ENCODE measurements around the gene GOLIM4. TPM values are rescaled to one million over a fixed set of nuclear protein-coding genes. Genes with fewer than 3 reads are reported as not detected.
A peak's percentile ranks its signal among the peaks of the same experiment; 100 is the strongest.

The GOLIM4 gene
- total and polyA plus RNA-seq, 2 donors = 32.4 to 60.2 TPM

- 72% methylated on average over 3 of the region's 3 CpGs for WGBS
- no peaks in the 10 kb centered on the region for H3K36me3 ChIP-seq (ENCODE audit: insufficient read depth)
- no peak for DNase-seq (ENCODE audit: extremely low spot score)
- no peak overlapping the region for H3K4me3 ChIP-seq (ENCODE audit: low read depth, low read length)
- no peaks in the 10 kb centered on the region for H3K4me1 ChIP-seq (ENCODE audit: insufficient read depth)
- H3K27ac ChIP-seq (ENCODE audit: low read depth) = no peak overlapping the region
Observed at GRCh38 chr3:168117059-168117458, 21.3 kb upstream of the GOLIM4 start.

GRCh38 chr3:168116279-168116678 is 20.6 kb upstream of the GOLIM4 start:
- Histone ChIP-seq H3K36me3 (ENCODE audit: insufficient read depth) (no peaks in the 10 kb centered on the region), H3K4me3 (ENCODE audit: low read depth, low read length) (no peak overlapping the region), H3K27ac (ENCODE audit: low read depth) (no peak overlapping the region), H3K4me1 (ENCODE audit: insufficient read depth) (no peaks in the 10 kb centered on the region)
- no peak for DNase-seq (ENCODE audit: extremely low spot score)
- WGBS = 43% methylated on average over 4 of the region's 4 CpGs

GRCh38 chr3:168113848-168114247 is 18.1 kb upstream of the GOLIM4 start:
- no peak overlapping the region for H3K4me3 ChIP-seq (ENCODE audit: low read depth, low read length)
- DNase-seq (ENCODE audit: extremely low spot score) = no peak
- no peaks in the 10 kb centered on the region for H3K4me1 ChIP-seq (ENCODE audit: insufficient read depth)
- no peaks in the 10 kb centered on the region for H3K36me3 ChIP-seq (ENCODE audit: insufficient read depth)
- 88% methylated on average over 1 of the region's 1 CpG for WGBS
- no peak overlapping the region for H3K27ac ChIP-seq (ENCODE audit: low read depth)

- no peaks in the 10 kb centered on the region for H3K4me1 ChIP-seq (ENCODE audit: insufficient read depth)
- no peak overlapping the region for H3K27ac ChIP-seq (ENCODE audit: low read depth)
- no peak for DNase-seq (ENCODE audit: extremely low spot score)
- H3K4me3 ChIP-seq (ENCODE audit: low read depth, low read length) = no peak overlapping the region
- no peaks in the 10 kb centered on the region for H3K36me3 ChIP-seq (ENCODE audit: insufficient read depth)
- WGBS = 61% methylated on average over 3 of the region's 3 CpGs
Observed at GRCh38 chr3:168112894-168113293, 17.2 kb upstream of the GOLIM4 start.

- Histone ChIP-seq H3K4me3 (ENCODE audit: low read depth, low read length) (no peak overlapping the region), H3K4me1 (ENCODE audit: insufficient read depth) (no peaks in the 10 kb centered on the region), H3K27ac (ENCODE audit: low read depth) (no peak overlapping the region), H3K36me3 (ENCODE audit: insufficient read depth) (no peaks in the 10 kb centered on the region)
- no peak for DNase-seq (ENCODE audit: extremely low spot score)
Observed at GRCh38 chr3:168104361-168104760, 8.6 kb upstream of the GOLIM4 start.

- WGBS = 77% methylated on average over 4 of the region's 4 CpGs
Observed at GRCh38 chr3:168102735-168103410, 7.1 kb upstream of the GOLIM4 start.

GRCh38 chr3:168100777-168101492 is 5.2 kb upstream of the GOLIM4 start:
- Histone ChIP-seq H3K4me1 (ENCODE audit: insufficient read depth) (no peaks in the 10 kb centered on the region), H3K4me3 (ENCODE audit: low read depth, low read length) (no peak overlapping the region), H3K36me3 (ENCODE audit: insufficient read depth) (no peaks in the 10 kb centered on the region), H3K27ac (ENCODE audit: low read depth) (no peak overlapping the region)
- 82% methylated on average over 3 of the region's 3 CpGs for WGBS
- DNase-seq (ENCODE audit: extremely low spot score) = no peak

More at GRCh38 chr3:168102735-168103410, 7.1 kb upstream of the GOLIM4 start:
- no peak overlapping the region for H3K27ac ChIP-seq (ENCODE audit: low read depth)
- no peak overlapping the region for H3K4me3 ChIP-seq (ENCODE audit: low read depth, low read length)
- no peaks in the 10 kb centered on the region for H3K4me1 ChIP-seq (ENCODE audit: insufficient read depth)
- DNase-seq (ENCODE audit: extremely low spot score) = no peak
- H3K36me3 ChIP-seq (ENCODE audit: insufficient read depth) = no peaks in the 10 kb centered on the region

GRCh38 chr3:168097381-168097780 is 1.7 kb upstream of the GOLIM4 start:
- H3K27ac ChIP-seq (ENCODE audit: low read depth) = no peak overlapping the region
- H3K4me1 ChIP-seq (ENCODE audit: insufficient read depth) = no peaks in the 10 kb centered on the region
- no peak overlapping the region for H3K4me3 ChIP-seq (ENCODE audit: low read depth, low read length)
- no peaks in the 10 kb centered on the region for H3K36me3 ChIP-seq (ENCODE audit: insufficient read depth)
- no peak for DNase-seq (ENCODE audit: extremely low spot score)

GRCh38 chr3:168096210-168096652 is 507 bp upstream of the GOLIM4 start:
- DNase-seq (ENCODE audit: extremely low spot score) = peak; percentile 65
- peaks cover 2% of the 10 kb centered on the region for H3K4me1 ChIP-seq (ENCODE audit: insufficient read depth)
- H3K27ac ChIP-seq (ENCODE audit: low read depth) = no peak overlapping the region
- 0% methylated on average over 17 of the region's 17 CpGs for WGBS
- H3K4me3 ChIP-seq (ENCODE audit: low read depth, low read length) = peak overlapping the region; percentile 85
- H3K36me3 ChIP-seq (ENCODE audit: insufficient read depth) = no peaks in the 10 kb centered on the region

- Histone ChIP-seq H3K36me3 (ENCODE audit: insufficient read depth) (no peaks in the 10 kb centered on the region), H3K4me1 (ENCODE audit: insufficient read depth) (peaks cover 2% of the 10 kb centered on the region), H3K27ac (ENCODE audit: low read depth) (peak overlapping the region; percentile 92), H3K4me3 (ENCODE audit: low read depth, low read length) (peak overlapping the region; percentile 85)
- under 1% methylated on average over 70 of the region's 70 CpGs for WGBS
- DNase-seq (ENCODE audit: extremely low spot score) = no peak
Observed at GRCh38 chr3:168094877-168095610, 680 bp downstream of the GOLIM4 start.

- Histone ChIP-seq H3K4me3 (ENCODE audit: low read depth, low read length) (peak overlapping the region; percentile 85), H3K4me1 (ENCODE audit: insufficient read depth) (peaks cover 2% of the 10 kb centered on the region), H3K36me3 (ENCODE audit: insufficient read depth) (no peaks in the 10 kb centered on the region), H3K27ac (ENCODE audit: low read depth) (peak overlapping the region; percentile 92)
- no peak for DNase-seq (ENCODE audit: extremely low spot score)
- WGBS = 1% methylated on average over 9 of the region's 9 CpGs
Observed at GRCh38 chr3:168094580-168094876, 1.2 kb downstream of the GOLIM4 start.

- 32% methylated on average over 3 of the region's 3 CpGs for WGBS
- peaks cover 2% of the 10 kb centered on the region for H3K4me1 ChIP-seq (ENCODE audit: insufficient read depth)
- no peak overlapping the region for H3K27ac ChIP-seq (ENCODE audit: low read depth)
Observed at GRCh38 chr3:168093790-168094189, 1.9 kb downstream of the GOLIM4 start.

GRCh38 chr3:168093229-168093628 is 2.5 kb downstream of the GOLIM4 start:
- WGBS = 44% methylated on average over 2 of the region's 2 CpGs

More at GRCh38 chr3:168093790-168094189, 1.9 kb downstream of the GOLIM4 start:
- H3K36me3 ChIP-seq (ENCODE audit: insufficient read depth) = no peaks in the 10 kb centered on the region
- no peak for DNase-seq (ENCODE audit: extremely low spot score)
- H3K4me3 ChIP-seq (ENCODE audit: low read depth, low read length) = no peak overlapping the region

GRCh38 chr3:168091941-168092340 is 3.8 kb downstream of the GOLIM4 start:
- H3K4me1 ChIP-seq (ENCODE audit: insufficient read depth) = peaks cover 2% of the 10 kb centered on the region

More at GRCh38 chr3:168093229-168093628, 2.5 kb downstream of the GOLIM4 start:
- H3K4me3 ChIP-seq (ENCODE audit: low read depth, low read length) = no peak overlapping the region
- peaks cover 2% of the 10 kb centered on the region for H3K4me1 ChIP-seq (ENCODE audit: insufficient read depth)
- H3K36me3 ChIP-seq (ENCODE audit: insufficient read depth) = no peaks in the 10 kb centered on the region
- no peak for DNase-seq (ENCODE audit: extremely low spot score)
- H3K27ac ChIP-seq (ENCODE audit: low read depth) = no peak overlapping the region

More at GRCh38 chr3:168091941-168092340, 3.8 kb downstream of the GOLIM4 start:
- DNase-seq (ENCODE audit: extremely low spot score) = no peak
- Histone ChIP-seq H3K4me3 (ENCODE audit: low read depth, low read length) (no peak overlapping the region), H3K36me3 (ENCODE audit: insufficient read depth) (no peaks in the 10 kb centered on the region), H3K27ac (ENCODE audit: low read depth) (no peak overlapping the region)

Measured in urinary bladder (tissue), 4 donors.